GM19043 (cell line): ENCODE data around the gene STXBP6.

ENCODE experiments used
- ATAC-seq: cut with Tn5 transposase; IDR thresholded peaks from one replicate; pipeline ENCODE4 v1.9.1; 2021; ENCODE audit warnings: low read depth; ENCODE audit not compliant: unreplicated experiment

The STXBP6 gene

DNA sequence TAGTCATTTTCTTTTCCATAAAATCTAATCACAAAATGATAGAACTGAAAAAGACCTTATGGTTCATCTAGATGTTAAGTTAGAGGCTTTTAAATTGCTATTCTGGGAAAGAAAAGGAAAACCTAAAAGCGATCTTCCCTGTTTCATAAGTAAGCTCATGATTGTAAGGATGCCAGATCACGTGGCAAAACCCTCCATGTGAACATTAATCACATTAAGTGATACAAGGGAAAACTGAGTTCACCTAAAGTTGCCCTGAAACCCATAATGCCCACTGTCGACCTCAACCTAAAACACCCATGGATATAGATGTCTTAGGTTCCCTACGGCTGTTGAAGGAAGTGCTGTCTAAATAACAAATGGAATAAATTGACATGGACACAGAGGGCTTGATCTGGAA is 3.0 kb upstream of the STXBP6 start:
- no peak for ATAC-seq

DNA sequence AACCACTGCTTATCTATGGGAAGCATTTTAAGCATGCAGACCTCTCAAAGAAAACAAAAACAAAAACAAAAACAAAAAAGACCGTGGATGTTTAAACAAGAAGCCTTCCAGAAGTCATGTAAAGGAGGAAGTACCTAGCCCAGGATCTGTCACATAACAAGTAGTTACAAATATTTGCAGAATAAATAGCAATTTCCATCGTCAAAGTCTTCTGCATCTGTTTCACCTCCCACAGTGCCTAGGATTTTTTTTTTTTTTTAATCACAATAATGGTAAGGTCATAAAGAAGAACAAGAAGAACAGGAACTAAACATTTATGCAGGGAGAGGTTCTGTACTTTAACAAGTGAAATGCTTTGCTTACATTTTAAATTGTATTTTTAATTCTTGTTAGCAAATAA is 2.4 kb upstream of the STXBP6 start:
- ATAC-seq, result no peak

DNA sequence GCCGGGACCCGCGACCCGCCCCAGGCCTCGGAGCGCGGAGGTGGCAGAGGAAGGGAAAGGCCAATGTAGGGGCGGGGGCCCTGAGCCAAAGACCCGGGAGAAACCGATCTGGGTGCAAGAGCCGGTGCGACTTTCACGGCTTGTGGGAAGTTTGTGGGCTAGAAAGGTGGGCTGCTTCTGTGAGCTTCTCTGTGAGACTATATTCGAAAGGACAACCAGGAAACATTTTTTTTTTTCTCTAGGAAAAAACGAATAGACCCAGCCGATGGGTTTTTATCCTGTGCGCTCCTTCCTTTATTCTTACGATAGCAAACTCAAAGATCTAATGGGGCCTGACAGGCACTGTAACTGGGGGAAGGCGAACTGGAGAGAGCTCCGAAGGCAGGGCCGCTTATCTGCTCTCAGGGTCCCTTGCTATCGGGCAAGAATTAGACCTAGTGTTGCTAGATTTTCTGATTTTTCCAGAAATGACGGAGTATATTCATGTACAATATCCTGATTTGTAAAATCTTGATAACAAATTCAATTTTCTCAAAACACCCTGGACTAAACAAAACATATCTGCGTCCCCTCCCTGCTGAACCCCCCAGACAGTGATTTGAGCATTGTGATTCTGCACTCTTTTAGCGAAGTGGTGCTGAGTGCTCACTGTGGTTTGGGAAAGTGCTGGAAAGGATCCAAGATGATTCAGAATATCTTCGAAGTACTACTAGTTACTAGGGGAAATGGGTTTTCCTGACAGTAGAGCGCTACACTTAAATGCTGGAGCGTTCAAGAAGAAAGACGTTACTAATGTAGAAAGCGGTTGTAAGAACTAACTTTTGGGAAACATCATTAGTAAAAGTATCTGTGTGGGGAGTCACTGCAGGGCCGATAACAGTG is 563 bp upstream of the STXBP6 start:
- ATAC-seq, result no peak

DNA sequence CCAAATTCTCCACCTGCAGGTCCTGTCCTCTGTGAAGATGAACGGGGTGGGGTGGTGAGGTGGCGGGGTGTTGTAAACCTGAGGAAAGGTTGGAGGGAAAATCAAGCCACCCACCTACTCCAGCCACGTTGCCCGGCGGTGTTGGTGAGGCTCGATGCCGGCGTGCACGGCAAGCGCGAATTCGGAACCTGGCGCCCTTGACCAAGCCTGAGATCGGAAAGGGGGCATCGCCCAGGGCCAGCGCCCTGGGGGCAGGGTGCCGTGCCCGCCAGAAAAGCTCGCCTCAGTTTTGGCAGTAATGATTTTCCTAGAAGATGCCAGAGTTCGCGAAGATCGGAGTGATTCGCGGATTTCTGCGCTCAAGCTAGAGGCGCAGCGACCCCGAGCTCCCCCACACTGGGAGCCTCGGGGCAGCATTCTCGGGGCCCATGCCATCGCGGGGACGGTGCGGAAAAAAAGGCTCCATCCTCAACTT is 817 bp downstream of the STXBP6 start:
- no peak for ATAC-seq

DNA sequence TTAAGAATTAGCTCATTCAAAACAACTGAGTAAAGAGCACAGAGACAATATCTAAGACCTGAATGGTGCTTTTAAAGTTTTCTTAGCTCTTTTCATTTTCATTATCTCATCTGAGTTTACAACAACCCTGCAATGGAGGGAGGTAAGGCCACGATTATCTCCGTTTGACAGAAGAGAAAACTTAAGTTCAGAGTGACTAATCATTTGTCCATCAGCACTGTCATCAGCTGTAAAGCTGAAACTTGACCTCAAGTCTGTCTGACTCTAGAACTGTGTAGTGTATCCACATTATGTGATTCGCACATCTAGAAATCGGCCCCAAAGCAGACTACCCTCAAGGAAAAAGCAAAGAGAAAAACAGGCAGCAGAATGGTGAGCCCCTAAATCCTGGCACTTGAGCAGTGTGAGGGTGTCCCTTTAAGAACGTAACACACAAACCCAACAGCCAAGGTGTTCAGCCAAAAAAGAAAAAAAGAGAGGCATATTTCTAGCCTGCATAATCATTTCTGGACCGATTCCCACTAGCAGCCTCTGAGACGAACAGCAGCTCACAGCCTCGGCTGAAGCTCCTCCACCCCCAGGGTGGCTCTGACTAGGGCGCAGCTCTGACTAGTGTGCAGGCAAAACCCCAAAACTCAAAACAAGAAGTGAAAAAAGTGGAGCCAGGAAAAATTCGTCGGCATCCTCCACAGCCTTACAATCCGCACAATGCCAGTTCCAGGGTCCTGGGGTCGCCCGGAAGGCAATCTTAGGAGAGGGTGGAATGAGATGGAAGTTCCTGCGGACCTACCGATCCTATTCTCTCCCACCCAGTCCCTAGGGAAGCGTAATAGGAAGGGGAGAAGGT is 1.6 kb downstream of the STXBP6 start:
- no peak for ATAC-seq

DNA sequence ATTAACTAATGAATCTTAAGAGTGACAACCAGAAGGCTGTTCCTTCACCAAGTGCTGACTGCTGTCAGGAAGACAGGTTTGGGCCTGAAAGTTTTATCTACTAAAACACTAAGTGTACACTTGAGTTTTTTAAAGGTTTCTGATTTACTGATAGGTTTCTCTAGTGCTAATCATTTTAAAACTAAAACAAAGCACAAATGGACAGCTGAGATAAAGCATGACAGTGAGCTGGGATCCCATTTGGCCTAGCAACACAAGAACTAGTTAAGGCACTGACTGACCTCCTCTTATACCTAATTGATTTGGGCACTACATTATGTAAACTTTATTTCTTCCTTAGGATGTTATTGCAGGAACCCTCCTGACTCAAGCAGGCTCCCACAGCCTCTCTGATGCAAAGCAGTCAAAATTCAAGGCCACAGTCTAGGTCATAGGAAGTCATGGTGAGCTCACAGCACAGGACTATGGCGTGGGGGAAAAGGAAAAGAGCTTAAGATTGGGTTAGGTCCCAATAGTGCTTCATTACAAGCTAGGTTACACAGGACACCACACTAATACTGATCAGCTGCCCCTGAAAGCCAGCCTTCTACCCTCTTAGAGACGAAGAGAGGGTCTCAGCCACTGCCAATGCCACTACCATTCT is 3.5 kb downstream of the STXBP6 start:
- ATAC-seq, result no peak

DNA sequence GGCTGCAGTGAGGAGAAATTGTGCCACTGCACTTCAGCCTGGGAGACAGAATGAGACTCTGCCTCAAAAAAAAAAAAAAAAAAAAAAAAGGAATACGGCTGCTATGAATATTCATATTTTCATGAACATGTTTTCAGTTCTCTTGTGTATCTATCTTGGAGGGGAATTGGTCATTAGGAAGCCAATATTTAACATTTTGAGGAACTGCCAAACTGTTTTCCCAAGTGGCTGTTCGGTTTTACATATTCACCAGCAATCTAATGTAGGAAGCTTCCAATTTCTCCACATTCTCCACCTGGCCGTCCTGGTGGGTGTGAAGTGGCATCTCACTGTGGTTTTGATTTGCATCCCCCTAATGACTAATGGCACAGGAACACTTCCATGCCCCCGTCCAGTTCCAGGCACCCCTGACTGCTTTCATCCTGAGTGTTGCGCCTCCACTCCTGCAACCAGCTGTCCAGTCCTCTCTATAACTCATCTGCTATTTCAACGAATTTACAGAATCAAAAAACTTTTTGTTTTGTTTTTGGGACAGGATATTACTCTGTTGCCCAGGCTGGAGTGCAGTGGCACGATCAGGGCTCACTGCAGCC is 5.7 kb downstream of the STXBP6 start:
- no peak for ATAC-seq

DNA sequence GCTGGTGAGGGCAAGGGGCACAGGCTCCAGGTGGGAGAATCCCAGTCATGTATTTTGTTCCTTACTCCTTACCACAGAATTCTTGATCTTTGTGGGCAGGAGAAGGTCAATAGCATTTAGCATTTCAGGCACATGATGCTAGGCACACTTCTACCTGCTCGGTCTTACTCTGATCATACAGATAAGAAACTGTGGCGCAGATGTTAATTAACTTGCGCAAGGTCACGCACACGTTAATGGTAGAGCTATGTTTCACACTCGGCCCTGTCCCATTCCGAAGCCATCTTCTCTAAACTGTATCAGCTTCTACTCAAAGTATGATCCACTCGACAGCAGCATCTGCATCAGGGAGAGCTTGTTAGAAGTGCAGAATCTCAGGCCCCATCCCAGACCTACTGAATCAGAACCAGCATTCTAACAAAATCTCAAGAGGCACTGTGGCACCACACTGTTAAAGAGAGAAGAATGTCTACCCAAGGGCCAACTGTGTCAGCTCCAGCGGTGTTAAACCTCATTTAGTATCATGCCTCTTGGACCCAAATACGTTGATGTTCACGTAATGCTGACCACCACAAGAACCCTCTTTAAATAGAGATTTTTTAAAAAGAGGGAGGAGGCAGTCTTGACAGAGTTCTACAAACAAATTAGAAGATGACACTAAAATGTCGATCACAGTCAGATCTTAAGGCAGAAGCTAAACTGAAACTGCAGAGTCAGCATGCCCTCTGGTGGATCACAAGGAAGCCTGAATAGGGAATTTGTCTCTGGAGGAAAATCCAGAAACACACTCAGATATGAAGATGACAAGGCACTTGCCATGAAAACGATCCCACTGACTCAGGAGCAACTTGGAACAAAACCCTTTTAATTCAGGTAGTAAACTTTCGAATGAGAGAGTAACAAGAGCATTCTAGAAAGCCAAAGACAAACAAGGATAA is 7.3 kb downstream of the STXBP6 start:
- no peak for ATAC-seq

DNA sequence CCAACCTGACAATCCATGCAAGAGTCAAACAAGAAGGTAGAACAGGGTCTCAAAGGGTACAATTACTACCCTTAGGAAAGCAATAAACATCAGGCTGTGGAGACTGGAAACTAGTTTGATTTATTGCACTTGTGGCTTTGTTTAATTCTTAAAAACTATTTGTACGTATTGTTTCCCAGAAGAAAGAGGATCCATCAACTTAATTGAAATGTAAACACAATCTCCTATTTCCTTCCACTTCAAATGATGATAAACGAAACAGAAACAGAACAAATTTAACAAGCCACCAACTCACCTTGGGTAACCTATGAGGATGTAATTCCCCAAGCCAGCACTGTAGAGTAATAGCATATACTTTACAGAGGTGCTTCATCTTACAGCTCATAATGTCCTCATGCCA is 8.0 kb downstream of the STXBP6 start:
- ATAC-seq, result no peak

DNA sequence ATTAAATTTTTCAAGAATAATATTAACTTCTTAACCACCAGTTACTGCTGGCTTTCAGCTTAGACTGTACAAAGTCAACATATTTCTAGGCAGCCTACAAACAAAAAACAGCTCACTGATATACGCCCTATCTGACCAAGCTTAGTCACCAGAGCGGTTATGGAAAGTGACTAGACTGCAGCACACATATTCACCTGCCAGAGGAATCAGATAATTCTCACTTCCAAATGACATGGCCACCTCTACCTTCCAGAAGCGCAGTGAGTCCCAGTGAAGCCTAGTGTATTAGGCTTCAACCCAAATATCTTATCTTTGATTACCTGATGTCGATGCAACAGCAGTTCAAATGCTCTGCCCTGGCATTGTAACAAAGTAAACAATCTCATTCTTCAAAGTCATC is 8.5 kb downstream of the STXBP6 start:
- no peak for ATAC-seq

DNA sequence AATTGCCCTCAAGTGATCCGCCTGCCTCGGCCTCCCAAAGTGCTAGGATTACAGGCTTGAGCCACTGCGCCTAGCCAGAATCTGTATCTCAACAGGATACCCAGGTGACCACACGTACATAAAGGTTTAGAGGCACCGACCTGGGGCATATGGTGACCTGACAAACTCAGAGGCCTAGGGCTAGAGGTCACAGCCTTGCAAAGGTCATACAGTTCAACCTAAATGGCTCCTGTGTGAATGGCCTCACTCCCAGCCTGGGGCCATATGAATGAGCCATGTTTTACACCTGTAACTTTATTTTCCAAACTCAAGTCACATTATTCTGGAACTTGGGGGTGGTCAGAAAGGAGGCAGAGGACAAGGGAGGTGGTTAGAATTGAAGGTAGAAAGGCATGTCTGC is 10.0 kb downstream of the STXBP6 start:
- ATAC-seq, result no peak

DNA sequence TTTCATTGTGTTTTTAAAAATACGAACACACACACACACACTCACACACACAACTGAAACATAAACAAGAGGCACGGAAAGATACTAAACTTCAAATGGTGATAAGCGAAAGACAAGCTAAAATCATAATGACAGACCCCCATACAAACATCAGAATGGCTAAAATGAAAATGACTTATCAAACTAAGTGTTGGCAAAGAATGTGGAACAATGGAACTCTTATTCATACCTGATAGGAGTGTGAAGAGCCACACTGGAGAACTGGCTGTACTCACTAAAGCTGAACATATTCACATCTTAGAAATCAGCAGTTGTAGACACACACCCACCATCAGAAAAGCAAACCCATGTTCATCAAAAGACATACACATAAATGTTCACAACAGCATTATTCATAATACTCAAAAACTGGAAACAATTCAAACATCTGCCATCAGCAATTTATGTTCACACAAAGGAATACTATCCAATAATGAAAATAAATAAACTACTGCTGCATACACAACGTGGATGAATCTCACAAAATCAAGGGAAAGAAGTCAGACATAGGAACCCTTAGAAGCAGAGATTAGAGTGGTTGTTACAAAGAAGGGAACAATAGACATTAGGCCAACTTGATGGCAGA is 11.8 kb downstream of the STXBP6 start:
- ATAC-seq, result no peak

DNA sequence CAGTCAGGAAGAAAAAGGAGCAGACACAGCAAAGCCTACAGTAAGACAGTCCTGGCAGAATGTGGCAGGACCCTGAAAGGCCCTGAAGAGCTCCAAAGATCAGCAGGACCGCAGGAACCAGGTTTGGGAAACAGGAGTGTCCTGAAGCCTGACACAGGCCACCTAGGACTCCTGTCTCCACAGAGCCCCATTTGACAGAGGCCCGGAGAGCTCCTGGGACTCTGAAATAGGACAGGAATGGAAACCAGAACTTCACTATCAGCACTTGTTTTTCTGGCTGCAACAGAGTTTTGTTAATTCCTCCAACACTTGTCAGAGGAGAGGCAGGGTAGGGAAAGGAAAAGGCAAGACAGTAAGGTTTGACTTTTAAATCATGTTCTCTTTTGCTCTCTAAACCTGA is 12.9 kb downstream of the STXBP6 start:
- ATAC-seq, result no peak

DNA sequence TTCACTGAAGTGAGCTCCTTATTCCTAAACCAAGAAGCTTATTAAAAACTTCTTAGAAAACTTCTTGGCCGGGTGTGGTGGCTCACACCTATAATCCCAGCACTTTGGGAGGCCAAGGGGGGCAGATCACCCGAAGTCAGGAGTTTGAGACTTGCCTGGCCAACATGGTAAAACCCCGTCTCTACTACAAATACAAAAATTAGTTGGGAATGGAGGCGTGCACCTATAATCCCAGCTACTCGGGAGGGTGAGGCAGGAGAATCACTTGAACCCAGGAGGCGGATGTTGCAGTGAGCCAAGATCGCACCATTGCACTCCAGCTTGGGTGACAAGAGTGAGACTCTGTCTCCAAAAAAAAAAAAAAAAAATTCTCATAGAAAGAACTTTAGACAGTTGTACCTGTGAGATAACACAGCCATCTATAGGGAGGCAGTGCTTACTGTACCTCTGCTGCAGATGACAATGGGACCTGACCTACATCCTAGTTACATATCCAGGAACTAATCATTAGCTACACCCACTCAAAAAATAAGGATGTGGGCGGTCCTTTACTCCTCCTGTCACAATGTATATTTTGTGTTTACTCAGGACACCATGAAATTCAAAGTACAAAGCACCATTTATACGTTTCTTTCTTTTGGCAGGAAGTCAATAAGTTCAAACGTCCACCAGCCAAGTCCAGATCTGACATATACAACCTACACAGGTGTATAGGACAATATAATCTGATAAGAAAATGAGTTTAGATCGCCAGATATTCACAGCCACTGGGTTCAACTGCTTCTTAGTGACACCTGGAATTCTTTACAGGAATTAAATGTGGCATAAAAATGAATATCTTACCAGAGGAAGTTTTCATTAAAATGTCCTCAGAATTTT is 14.9 kb downstream of the STXBP6 start:
- ATAC-seq, result no peak

DNA sequence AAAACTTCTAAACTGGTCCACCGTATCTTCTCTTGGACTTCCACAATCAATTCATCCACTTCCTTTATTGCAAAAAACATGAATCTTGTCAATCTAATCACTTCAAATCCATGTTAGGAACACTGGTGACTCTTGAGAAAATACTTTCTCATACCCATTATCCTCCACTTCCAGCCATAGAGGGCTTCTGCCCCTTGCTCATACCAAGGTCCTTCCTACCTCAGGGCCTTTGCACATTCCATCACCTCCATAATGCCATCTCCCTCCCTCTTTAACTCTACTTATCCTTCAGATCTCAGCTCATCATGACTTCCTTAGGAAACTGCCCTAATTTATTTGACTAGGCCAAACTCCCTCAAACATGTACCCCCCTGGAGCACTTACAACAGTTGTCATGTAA is 16.6 kb downstream of the STXBP6 start:
- ATAC-seq, result no peak

DNA sequence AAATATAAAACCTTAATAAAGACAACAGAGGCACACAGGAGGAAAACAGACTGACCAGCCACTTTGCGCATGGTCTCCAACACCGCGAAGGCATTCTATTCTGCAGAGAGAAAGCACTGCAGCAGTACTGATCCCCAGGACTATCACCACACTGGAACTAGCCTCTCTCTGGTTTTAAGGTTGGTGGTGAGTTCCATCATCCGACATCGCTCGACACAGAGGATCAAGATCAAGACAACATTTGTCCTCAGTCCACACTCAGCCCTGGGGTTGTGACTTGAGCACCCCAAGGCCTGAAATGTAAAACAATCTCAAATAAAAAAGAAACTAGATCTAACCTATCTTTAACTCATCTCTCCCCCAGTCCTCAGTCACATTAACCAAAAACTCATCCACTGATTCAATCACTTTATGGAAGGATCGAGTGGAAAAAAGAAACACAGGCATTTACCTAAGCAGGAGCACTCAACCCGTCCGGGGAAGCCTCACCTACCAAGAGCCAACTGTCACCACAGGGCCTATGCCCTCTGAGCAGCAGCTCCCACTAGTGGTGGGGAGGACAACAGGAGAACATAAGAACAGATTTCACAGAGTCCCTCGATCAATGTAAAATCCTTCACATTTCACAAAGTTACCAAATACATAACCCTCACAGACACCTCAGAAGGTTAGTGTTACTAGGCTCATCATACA is 17.7 kb downstream of the STXBP6 start:
- no peak for ATAC-seq

DNA sequence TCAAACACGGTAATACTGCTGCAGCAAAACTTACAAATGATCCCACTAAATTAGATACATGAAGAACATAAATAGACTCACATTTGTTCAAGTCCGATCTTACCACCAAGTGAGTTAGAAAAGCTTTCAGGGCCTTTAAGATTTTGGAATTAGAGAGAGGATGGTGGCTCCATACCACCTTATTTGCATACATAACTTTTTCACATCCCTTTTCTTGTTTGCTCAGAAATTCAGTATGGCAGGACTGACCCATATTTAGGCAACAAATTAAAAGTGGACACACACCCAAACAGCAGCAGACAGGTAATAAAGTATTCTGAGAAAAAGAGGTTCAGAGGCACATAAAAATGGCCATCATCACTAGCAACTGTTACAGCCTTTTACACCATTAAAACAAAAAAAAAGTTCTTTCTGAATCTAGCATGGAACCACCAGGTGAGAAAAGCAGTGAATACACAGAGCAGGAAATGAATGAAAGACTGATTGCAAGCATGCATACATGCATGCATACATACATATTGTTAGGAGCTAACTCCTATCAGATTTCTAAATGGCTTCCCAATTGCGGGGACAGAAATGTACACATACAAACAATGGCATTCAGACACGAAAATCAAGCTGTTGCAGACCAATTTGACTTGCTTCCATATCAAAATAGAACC is 23.3 kb downstream of the STXBP6 start:
- ATAC-seq, result peak; percentile 66
